Left lung (tissue), 10 donors: ENCODE measurements around the gene SPATA25. TPM values are rescaled to one million over a fixed set of nuclear protein-coding genes. Genes with fewer than 3 reads are reported as not detected.

ENCODE experiments used
- ATAC-seq: fragments of 200-7000 bp; cut with Tn5 transposase; one replicate; pipeline ENCODE4 v1.9.1; 2020; ENCODE audit warnings: moderate library complexity
- DNase-seq, 4 donors: peaks; one replicate each; pipeline ENCODE4 v3.0.0-alpha.2; 2013 to 2020
- H3K27ac ChIP-seq, 2 donors: fragments of 200-600 bp; sonication (generic) in 1 of 2; one replicate each; pipeline versions ENCODE4 v1.5.0 to v1.8.0; 2020 to 2021
- H3K27me3 ChIP-seq, 2 donors: fragments of 200-600 bp; sonication (generic) in 1 of 2; one replicate each; pipeline versions ENCODE4 v1.5.0 to v1.8.0; 2020 to 2021
- H3K36me3 ChIP-seq, 2 donors: fragments of 200-600 bp; sonication (generic) in 1 of 2; one replicate each; pipeline versions ENCODE4 v1.5.0 to v1.8.0; 2020 to 2021
- H3K4me1 ChIP-seq, 2 donors: fragments of 200-600 bp; one replicate each; pipeline ENCODE4 v1.8.0; 2021
- H3K4me3 ChIP-seq, 2 donors: fragments of 200-600 bp; sonication (generic) in 1 of 2; one replicate each; pipeline versions ENCODE4 v1.5.0 to v1.8.0; 2020 to 2021; ENCODE audit warnings: mild to moderate bottlenecking in 1 of 2
- H3K9me3 ChIP-seq, 2 donors: fragments of 200-600 bp; sonication (generic) in 1 of 2; one replicate each; pipeline versions ENCODE4 v1.5.0 to v1.8.0; 2020 to 2021
- CTCF ChIP-seq, 2 donors: fragments of 200-600 bp; sonication (generic) in 1 of 2; IDR thresholded peaks; one replicate each; pipeline versions ENCODE4 v1.5.0 to v1.8.0; 2021; ENCODE audit warnings: antibody characterized with exemption in 2 of 2
- intact Hi-C, 2 donors: fragments of 100-400 bp; cut with DNase I; formaldehyde crosslinking; loops; one replicate each; pipeline versions ENCODE4 v1.11.2 to v1.14.2; 2022
- polyA plus RNA-seq, 6 donors: library from polyadenylated mRNA; unstranded; fragments of 120-200 nt; gene quantifications; one replicate each; pipeline ENCODE4 v1.2.1, GENCODE V29; 2013; ENCODE audit not compliant: insufficient read length in 6 of 6
- total RNA-seq, 2 donors: library from RNA; stranded (reverse); fragmentation: NEBNext Ultra II Directional; extraction: Animal tissue kit (Norgen Biotek cat#: 25700); gene quantifications; one replicate each; pipeline ENCODE4 v1.2.1, GENCODE V29; 2021
- donor health status: DM: no; HTN: yes; CAD: no.
- donor health status: DM: no; HTN: no; CAD: no.

The SPATA25 gene
- total and polyA plus RNA-seq, 8 donors, result 0.70 to 3.5 (median 2.8) TPM

- ATAC-seq, result no peak
- H3K36me3 ChIP-seq, result peaks cover 0 to 74% of the 10 kb centered on the region in 2 donors
- intact Hi-C loops, result no loop called here
Measured at GRCh38 chr20:45850238-45850637, 37.2 kb downstream of the SPATA25 start.

GRCh38 chr20:45848969-45849582 is 38.3 kb downstream of the SPATA25 start:
- H3K4me1 ChIP-seq, result peaks cover 0 to 5% of the 10 kb centered on the region in 2 donors
- H3K36me3 ChIP-seq, result peaks cover 0 to 82% of the 10 kb centered on the region in 2 donors
- intact Hi-C loops, result no loop called here
- DNase-seq (no peak), ATAC-seq (no peak)
- TF ChIP-seq CTCF (IDR thresholded peaks at IDR 0.05), result no peak
- H3K27me3 ChIP-seq, result no peaks in the 10 kb centered on the region
- H3K4me3 ChIP-seq, result no peak overlapping the region
- H3K27ac ChIP-seq, result no peak overlapping the region
- H3K9me3 ChIP-seq, result no peaks in the 10 kb centered on the region

More at GRCh38 chr20:45850238-45850637, 37.2 kb downstream of the SPATA25 start:
- DNase-seq, result no peak
- Histone ChIP-seq H3K9me3 (no peaks in the 10 kb centered on the region), H3K4me3 (no peak overlapping the region), H3K4me1 (peaks cover 0 to 13% of the 10 kb centered on the region in 2 donors), H3K27ac (no peak overlapping the region), H3K27me3 (no peaks in the 10 kb centered on the region)
- no peak for TF ChIP-seq CTCF (IDR thresholded peaks at IDR 0.05)

- ATAC-seq, result no peak
- no peak for DNase-seq
Measured at GRCh38 chr20:45848421-45848820, 39.0 kb downstream of the SPATA25 start.

GRCh38 chr20:45845452-45845851 is 42.0 kb downstream of the SPATA25 start:
- Histone ChIP-seq H3K4me1 (peaks cover 0 to 15% of the 10 kb centered on the region in 2 donors), H3K27me3 (no peaks in the 10 kb centered on the region), H3K4me3 (no peak overlapping the region), H3K27ac (no peak overlapping the region), H3K9me3 (no peaks in the 10 kb centered on the region), H3K36me3 (peaks cover 0 to 93% of the 10 kb centered on the region in 2 donors)
- no peak for TF ChIP-seq CTCF (IDR thresholded peaks at IDR 0.05)
- no peak for DNase-seq
- intact Hi-C loops, result no loop called here
- ATAC-seq, result no peak

More at GRCh38 chr20:45848421-45848820, 39.0 kb downstream of the SPATA25 start:
- no peak for TF ChIP-seq CTCF (IDR thresholded peaks at IDR 0.05)
- no peak overlapping the region for H3K27ac ChIP-seq
- peaks cover 0 to 82% of the 10 kb centered on the region in 2 donors for H3K36me3 ChIP-seq
- intact Hi-C loops, result no loop called here
- H3K4me1 ChIP-seq, result no peaks in the 10 kb centered on the region
- H3K4me3 ChIP-seq, result no peak overlapping the region
- H3K9me3 ChIP-seq, result no peaks in the 10 kb centered on the region
- no peaks in the 10 kb centered on the region for H3K27me3 ChIP-seq

GRCh38 chr20:45843506-45843905 is 43.9 kb downstream of the SPATA25 start:
- peaks cover 0 to 15% of the 10 kb centered on the region in 2 donors for H3K4me1 ChIP-seq
- H3K36me3 ChIP-seq, result peaks cover 0 to 91% of the 10 kb centered on the region in 2 donors
- no peak overlapping the region for H3K4me3 ChIP-seq
- ATAC-seq (no peak), DNase-seq (no peak)
- intact Hi-C loops, result no loop called here
- H3K9me3 ChIP-seq, result no peaks in the 10 kb centered on the region
- TF ChIP-seq CTCF (IDR thresholded peaks at IDR 0.05), result no peak
- no peaks in the 10 kb centered on the region for H3K27me3 ChIP-seq
- no peak overlapping the region for H3K27ac ChIP-seq
